ENCODE measurements around the gene SRRM3.
"Not testable (repeated sequence)": the region's sequence is repeated elsewhere in the genome, so short reads cannot be mapped to it uniquely, and the experiment has no call there.

Gene SRRM3

GRCh38 chr7:76329479-76329878 lies 127.8 kb downstream of the SRRM3 start:
- H3K4me3 ChIP-seq (ENCODE audit: low read depth, low read length), result no peak overlapping the region
- in situ Hi-C loops (cut with HindIII; ENCODE audit: low sequenced_read_pairs), result no loop called here
- no peak for TF ChIP-seq CTCF (IDR thresholded peaks at IDR 0.05; ENCODE audit: low read depth, low read length)
- no peak for DNase-seq (ENCODE audit: low read depth, low spot score)

- no peak overlapping the region for H3K4me3 ChIP-seq (ENCODE audit: low read depth, low read length)
- DNase-seq (ENCODE audit: low read depth, low spot score), result no peak
- TF ChIP-seq CTCF (IDR thresholded peaks at IDR 0.05; ENCODE audit: low read depth, low read length), result no peak
- in situ Hi-C loops (cut with HindIII; ENCODE audit: low sequenced_read_pairs), result no loop called here
Observed at GRCh38 chr7:76330261-76330660, 128.6 kb downstream of the SRRM3 start.

- in situ Hi-C loops (cut with HindIII; ENCODE audit: low sequenced_read_pairs), result no loop called here
- TF ChIP-seq CTCF (IDR thresholded peaks at IDR 0.05; ENCODE audit: low read depth, low read length), result no peak
- H3K4me3 ChIP-seq (ENCODE audit: low read depth, low read length), result no peak overlapping the region
- no peak for DNase-seq (ENCODE audit: low read depth, low spot score)
Observed at GRCh38 chr7:76330673-76331072, 129.0 kb downstream of the SRRM3 start.

- DNase-seq (ENCODE audit: low read depth, low spot score), result no peak
- TF ChIP-seq CTCF (IDR thresholded peaks at IDR 0.05; ENCODE audit: low read depth, low read length), result no peak
- in situ Hi-C loops (cut with HindIII; ENCODE audit: low sequenced_read_pairs), result no loop called here
- H3K4me3 ChIP-seq (ENCODE audit: low read depth, low read length), result no peak overlapping the region
Observed at GRCh38 chr7:76332078-76332477, 130.4 kb downstream of the SRRM3 start.

GRCh38 chr7:76333511-76334101 lies 131.9 kb downstream of the SRRM3 start:
- TF ChIP-seq CTCF (IDR thresholded peaks at IDR 0.05; ENCODE audit: low read depth, low read length), result no peak
- no peak for DNase-seq (ENCODE audit: low read depth, low spot score)
- in situ Hi-C loops (cut with HindIII; ENCODE audit: low sequenced_read_pairs), result no loop called here
- no peak overlapping the region for H3K4me3 ChIP-seq (ENCODE audit: low read depth, low read length)

- H3K4me3 ChIP-seq (ENCODE audit: low read depth, low read length), result no peak overlapping the region
- in situ Hi-C loops (cut with HindIII; ENCODE audit: low sequenced_read_pairs), result no loop called here
- no peak for TF ChIP-seq CTCF (IDR thresholded peaks at IDR 0.05; ENCODE audit: low read depth, low read length)
- DNase-seq (ENCODE audit: low read depth, low spot score), result no peak
Observed at GRCh38 chr7:76334320-76334967, 132.7 kb downstream of the SRRM3 start.

GRCh38 chr7:76335417-76335816 lies 133.7 kb downstream of the SRRM3 start:
- H3K4me3 ChIP-seq (ENCODE audit: low read depth, low read length); in situ Hi-C loops (cut with HindIII; ENCODE audit: low sequenced_read_pairs); DNase-seq (ENCODE audit: low read depth, low spot score): not testable (repeated sequence)
